Stimulated activated CD8-positive, alpha-beta memory T cell treated with anti-CD3 and anti-CD28 coated beads, Interleukin-12 subunit alpha, Interleukin-12 subunit beta, amount 100 ng/mL, for 24 hours (primary cell): ENCODE measurements around the gene CARMIL1.

Experiments used
- DNase-seq: peaks from one replicate; pipeline ENCODE4 v3.0.0-alpha.2; 2020; ENCODE audit errors: extremely low read depth

CARMIL1 gene

GRCh38 chr6:25278914-25279747 lies at the start of gene CARMIL1:
CARMIL1 (plus strand) TSS chr6:25279374; CDS start chr6:25279796, 422 bp downstream.
- DNase-seq = peak; percentile 26

DNA sequence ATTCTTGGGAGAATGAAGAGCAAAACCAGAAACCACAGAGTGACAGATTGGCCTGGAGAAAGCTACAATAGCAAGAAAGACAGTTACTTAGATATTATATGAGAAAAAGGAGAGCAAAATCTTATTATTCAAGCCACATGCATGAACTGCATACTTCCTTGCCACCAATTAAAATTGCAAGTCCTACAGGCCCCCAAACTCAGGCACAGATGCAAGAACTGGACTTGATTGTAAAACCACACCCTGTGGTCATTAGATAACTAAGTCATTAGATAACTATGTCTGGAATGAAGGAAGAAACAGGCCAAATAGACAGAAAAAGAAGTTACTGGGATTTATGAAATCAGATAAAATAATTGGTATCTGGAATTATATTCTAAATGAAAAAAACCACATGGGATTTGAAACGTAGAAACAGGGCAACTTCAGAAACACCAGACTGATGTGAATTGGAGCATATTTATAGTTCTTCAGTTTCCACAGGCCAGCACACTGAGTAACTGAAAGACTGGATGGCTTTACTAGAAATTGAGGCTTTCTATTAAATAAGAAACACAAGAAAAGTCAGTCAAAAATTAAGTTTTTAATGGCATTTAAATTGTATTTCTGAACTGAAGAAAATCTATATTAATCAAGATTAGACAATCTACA lies 49.4 kb upstream of the CARMIL1 start:
- DNase-seq = no peak

- DNase-seq = no peak
These were observed 46.7 kb upstream of the CARMIL1 start for GRCh38 chr6:25232479-25232878.

DNA sequence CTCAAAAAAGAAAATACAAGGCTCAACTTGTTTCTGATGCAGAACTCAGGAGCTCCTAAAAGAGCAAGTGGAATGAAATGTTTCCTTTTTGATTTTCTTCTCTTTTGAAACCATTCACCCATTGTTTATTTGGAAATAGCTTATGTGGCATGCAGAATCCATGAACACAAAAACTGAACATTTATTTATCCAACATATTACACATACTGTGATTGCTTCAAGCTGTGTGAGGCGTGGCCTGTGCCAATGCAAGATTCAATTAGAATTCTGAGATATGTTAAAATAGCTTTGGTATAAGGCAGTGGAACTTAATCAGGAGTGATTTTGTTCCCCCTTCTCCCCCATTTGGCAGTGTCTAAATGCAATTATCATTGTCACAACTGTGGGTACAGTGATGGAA lies 45.9 kb upstream of the CARMIL1 start:
- DNase-seq = no peak

GRCh38 chr6:25237579-25237978 lies 41.6 kb upstream of the CARMIL1 start:
- no peak for DNase-seq

DNA sequence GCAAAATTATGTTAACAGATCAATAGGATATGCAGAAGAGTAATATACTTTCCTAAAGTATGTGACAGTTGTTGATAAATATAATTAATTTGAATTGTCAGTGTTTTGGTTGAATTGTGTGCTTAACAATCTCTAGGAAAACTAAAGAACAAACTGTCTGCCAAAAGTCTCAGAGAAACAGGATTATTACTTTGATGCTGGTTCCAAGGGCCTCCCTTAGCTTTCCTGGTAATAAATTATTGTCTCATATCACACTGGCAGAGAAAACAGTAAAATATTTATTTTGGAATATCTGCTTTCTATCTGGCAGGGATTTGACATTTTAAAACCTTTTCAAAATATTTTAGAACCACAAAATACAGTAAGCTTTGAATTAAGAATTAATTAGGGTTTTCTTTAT lies 40.1 kb upstream of the CARMIL1 start:
- no peak for DNase-seq

DNA sequence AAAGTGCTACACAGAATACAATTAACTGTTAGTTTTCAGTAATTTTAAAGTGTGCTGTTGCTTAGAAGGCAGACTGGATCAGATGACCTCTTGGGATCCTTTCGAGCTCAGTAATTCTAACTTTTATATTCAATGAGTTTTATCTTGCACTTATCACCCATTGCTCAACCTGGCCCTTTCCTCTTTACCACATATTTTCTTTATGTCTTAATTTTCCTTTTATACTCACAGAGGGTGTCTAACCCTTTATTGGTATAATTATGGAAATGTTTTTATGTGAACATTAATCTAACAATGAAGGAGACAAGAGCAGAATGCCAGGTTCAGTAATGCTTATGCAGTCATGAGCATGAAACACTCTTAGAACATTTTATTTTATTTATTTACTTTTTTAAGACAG lies 39.7 kb upstream of the CARMIL1 start:
- no peak for DNase-seq

- no peak for DNase-seq
These were observed 36.6 kb upstream of the CARMIL1 start for GRCh38 chr6:25242567-25242966.

DNA sequence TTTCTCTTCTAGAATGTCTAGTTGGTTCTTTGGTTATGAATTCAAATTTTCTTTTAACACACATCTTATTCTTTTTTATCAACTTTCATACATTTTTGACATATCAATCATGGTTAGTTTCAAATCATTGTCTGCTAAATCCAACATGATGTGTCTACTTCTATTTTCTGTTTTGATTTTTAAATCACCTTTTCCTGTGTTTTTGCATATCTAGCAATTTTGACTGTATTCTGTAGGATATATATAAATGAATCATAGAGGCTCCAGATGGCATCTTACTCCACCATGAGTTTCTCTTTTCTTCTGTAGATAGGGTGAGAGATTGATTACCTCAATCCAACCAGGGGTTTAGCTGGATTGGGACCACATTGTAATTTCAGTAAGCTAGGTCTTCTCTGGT lies 34.3 kb upstream of the CARMIL1 start:
- DNase-seq = no peak

GRCh38 chr6:25248123-25248522 lies 31.1 kb upstream of the CARMIL1 start:
- DNase-seq = no peak

DNA sequence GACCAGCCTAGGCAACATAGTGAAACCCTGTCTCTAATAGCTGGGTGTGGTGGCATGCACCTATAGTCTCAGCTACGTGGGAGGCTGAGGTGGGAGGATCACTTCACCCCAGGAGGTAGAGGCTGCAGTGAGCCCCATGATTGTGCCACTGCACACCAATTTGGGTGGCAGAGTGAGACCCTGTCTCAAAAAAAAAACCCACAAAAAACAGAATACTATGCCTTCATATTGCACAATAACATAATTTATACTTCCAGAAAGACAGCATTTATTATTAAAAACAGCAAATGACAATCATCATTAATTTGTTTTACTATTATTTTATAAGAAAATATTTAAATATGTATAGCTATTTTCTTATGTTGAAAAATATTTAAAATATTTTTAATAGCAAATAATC lies 30.0 kb upstream of the CARMIL1 start:
- DNase-seq = no peak

DNA sequence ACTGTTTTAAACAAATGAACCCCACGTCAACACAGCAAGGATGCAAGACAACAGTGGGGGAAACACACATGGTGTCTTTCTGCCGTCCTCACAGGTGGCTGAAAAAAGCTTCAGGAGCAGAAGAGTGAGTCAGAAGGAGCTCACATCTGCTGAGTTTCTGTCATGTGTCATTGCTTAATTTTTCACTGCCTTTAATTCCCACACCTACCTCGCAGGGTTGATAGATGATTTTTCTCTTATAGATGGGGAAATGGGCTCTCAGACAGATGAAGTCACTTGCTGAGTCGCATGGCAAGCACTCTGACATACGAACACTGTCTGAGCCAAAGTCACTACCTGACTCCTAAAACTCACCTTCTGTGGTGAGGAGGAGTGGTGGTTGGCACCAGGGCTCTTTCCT lies 28.3 kb upstream of the CARMIL1 start:
- DNase-seq = no peak

DNA sequence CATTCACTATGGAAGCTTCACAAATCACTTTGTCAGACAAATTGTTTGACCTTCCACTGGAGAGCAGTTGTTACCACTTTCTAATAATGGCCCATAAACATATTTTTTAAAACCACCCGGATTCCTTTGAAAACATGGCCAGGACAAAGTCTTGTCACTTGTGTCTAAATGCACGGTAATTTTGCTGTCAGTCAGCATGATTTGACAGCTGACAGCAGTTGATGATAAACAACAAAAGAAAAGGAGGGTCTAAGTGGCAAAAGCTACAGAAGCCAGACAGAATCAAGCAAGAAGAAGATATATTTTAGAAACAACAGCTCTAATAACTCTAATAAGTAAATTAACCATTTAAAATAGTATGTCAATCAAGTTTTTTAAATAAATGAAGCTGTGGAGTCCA lies 27.7 kb upstream of the CARMIL1 start:
- no peak for DNase-seq

GRCh38 chr6:25253351-25253750 lies 25.8 kb upstream of the CARMIL1 start:
- no peak for DNase-seq

- DNase-seq = no peak
These were observed 24.5 kb upstream of the CARMIL1 start for GRCh38 chr6:25254671-25255070.

DNA sequence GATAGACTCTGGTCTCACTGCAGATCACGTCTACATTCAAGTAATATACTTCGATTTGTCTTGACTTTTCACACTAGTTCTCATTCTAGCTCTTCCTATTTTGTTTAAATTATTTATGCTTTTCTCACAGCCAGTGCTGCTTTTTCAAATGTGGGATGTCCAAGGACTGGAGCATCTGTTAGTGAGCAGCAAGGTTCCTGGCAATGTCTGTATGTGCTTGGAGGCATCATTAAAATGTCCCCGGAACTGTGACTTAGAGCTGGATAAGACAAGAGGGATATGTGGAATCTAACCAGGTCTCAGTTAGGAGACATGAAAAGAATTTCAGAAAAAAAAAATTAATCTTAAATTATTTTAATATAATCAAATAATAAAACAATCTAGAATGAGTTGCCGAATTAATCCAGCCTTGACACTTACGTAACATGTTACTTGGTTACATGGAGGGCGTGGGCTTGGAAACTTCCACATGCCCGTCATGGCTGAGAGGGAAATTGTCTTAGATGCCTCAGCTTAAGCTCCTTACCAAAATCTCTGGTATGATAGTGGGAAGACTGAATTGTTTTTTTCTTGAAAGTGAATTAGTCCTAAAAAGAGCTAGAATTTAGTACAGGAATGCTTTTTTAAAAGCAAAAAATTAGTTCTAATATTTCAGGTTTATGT lies 21.4 kb upstream of the CARMIL1 start:
- no peak for DNase-seq

DNA sequence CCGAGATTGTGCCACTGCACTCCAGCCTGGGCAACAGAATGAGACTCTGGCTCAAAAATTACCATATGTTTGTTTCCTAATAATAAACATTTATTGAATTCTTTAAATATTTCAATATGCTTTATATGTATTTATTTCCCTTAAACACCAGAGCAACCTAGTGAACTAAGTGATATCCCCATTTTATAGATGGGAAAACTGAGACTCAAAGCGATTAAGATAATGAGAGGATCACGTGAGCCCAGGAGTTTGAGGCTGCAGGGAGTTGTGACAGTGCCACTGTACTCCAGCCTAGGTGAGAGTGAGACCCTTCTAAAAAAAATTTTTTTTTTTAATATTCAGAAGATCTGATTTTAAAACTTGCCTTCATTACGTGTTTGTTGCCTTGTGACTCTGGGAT lies 19.4 kb upstream of the CARMIL1 start:
- DNase-seq = no peak

- DNase-seq = no peak
These were observed 15.5 kb upstream of the CARMIL1 start for GRCh38 chr6:25263657-25264056.

- no peak for DNase-seq
These were observed 12.6 kb upstream of the CARMIL1 start for GRCh38 chr6:25266456-25267100.

GRCh38 chr6:25267662-25268061 lies 11.5 kb upstream of the CARMIL1 start:
- no peak for DNase-seq

- DNase-seq = no peak
These were observed 8.6 kb upstream of the CARMIL1 start for GRCh38 chr6:25270559-25270958.

DNA sequence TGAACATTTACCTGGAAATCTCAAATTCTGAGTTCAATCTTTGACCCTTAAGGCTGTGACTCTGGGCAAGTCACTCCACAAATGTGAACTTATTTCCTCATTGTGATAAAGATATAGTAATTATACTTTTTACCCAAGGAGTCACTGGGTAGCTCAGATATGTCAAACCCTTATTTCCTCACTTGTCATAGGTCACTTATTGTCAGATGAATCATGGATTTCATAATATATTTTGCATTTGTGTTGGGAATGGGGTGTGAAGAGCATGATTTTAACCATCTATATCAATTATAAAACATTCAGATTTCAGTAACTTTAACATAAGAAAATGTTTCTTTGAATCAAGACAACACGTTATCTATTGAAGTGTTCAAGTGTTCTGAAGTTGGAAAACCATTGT lies 3.7 kb upstream of the CARMIL1 start:
- no peak for DNase-seq
